Medulla oblongata (tissue), 1 donor: Measurements from ENCODE around the gene THOC2.

Experiments used
- DNase-seq: peaks from one replicate; pipeline ENCODE4 v3.0.0-alpha.2; 2015; ENCODE audit errors: extremely low spot score

THOC2 gene

DNA sequence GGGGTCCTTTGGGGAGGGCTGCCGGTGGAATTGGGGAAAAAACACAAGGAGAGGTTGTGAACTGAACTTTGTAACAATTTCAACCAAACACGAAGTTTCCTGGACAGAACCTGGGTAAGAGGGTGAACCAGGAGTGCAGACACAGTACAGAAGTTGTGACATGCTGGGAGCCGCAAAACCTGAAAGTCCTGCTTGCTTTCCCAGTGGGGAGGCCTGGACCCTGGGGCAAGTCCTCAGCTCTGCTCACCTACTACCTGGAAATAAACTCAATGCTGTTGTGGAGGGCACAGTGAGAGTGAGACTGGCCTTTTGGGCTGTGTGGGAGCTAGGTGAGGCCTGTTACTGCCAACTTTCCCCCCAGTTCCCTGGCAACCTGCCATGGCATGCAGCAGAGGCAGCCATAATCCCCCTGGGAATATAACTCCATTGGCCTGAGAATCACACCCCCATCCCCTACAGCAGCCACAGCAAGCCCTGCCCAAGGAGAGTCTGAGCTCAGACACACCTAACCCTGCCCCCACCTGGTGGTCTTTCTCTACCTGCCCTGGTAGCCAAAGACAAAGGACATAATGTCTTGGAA lies 162.8 kb downstream of the THOC2 start:
- no peak for DNase-seq

DNA sequence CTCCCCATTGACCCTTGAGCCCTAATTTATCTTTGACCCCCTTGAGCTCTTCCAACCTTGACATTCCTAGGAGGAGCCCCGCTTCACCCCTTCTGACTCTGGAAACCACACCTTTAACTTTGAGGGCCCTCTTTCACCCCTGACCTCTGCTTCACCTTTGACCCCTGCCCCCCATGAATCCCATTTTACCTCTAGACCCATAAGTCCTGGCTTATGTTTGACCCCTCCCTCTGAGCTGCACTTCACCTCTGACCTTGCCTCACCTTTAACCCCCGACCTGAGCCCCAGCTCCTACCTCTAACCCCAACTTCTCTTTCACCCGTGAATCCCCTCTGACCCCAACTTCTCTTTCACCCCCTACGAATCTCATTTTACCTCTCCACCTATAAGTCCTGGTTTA lies 169.7 kb downstream of the THOC2 start:
- DNase-seq = no peak

DNA sequence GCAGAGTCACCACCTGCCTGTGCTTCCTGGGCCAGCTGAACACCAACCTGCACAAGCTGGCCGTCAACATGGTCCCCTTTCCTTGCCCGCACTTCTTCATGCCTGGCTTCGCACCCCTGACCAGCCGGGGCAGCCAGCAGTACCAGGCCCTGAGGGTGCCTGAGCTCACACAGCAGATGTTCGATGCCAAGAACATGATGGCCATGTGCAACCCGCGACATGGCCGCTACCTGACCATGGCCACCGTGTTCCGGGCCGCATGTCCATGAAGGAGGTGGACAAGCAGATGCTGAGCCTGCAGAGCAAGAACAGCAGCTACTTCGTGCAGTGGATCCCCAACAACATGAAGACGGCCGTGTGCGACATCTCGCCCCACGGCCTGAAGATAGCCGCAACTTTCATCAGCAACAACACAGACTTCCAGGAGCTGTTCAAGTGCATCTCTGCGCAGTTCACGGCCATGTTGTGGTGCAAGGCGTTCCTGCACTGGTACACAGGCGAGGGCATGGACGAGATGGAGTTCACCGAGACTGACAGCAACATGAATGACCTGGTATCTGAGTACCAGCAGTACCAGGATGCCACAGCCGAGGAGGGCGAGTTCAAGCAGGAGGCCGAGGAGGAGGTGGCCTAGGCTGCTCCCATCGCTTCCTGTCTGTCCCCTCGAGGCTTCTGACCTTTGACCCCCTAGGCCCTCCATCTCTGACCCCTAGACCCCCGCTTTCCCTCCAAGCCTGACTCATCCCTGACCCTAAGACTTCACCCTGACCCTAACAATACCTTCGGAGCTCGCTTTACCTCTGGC lies 170.3 kb downstream of the THOC2 start:
- no peak for DNase-seq

DNA sequence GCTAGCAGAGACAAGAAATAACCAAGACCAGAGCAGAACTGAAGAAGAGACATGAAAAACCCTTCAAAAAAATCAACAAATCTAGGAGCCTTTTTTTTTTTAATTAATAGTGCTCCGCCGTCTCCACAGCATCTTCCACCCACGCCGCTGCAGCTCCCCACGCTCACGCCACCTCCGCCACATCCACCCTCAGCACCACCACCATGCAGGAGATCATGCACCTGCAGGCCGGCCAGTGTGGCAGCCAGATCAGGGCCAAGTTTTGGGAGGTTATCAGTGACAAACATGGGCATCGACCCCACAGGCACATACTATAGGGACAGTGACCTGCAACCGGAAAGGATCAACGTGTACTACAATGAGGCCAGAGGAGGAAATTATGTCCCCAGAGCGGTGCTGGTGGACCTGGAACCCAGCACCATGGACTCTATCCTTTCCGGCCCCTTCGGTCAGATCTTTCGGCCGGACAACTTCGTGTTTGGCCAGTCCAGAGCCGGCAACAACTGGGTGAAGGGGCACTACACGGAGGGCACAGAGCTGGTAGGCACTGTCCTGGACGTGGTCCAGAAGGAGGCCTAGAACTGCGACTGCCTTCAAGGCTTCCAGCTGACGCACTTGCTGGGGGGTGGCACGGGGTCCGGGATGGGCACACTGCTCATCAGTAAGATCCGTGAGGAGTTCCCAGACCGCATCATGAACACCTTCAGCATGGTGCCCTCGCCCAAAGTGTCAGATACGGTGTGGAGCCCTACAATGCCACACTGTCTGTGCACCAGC lies 171.2 kb downstream of the THOC2 start:
- DNase-seq = no peak

DNA sequence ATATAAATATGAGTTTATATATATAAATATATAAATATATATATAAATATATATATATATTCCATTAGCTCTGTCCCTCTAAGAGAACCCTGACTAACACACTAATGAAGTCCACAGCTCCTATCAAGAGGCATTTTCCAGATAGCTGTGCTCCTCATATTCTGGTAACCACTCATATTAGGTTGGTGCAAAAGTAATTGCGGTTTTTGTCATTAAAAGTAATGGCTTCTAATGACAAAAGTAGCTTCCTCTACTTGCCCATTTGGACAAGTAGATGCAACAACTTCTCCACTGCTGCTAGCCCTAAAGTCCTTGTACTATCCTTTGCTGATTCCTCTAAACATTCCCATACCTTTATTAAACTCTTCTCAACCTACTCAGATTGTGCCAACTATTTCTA lies 182.0 kb downstream of the THOC2 start:
- no peak for DNase-seq
